ENCODE data around the gene TEX29.

DNA sequence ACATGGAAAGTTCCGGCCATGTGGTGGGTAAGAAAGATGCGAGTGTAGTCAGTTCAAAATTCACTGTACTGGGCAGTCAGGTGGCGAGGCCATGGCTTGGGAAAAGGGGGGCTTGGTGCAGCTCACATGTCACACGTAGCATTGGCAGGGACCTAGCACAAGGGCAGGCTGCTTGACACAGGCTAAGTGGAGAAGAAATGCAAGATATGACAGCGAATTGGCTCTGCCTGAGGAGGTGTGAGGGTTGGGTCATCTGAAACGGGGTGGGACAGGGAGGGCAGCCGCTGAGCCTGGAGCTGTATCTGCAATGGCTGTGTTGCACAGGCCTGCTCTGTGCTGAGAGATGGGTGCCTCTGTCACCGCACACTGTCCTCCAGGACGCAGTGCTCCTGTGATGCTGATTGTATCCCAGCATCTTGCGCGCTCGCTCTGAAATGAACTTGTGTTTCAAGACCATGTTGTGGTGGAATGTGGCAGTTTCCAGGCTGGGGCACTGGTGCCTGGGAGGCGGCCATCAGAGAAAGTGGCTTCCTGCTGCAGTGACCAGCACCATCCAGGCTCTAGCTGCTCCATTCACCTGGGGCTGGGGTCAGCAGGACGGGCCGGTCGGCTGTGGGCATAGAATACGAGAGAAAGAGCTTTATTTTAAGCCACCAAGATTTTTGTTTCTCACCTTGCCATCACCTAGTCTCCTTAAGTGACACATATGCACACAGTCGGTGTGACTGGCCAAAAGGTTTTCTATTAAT, 70.3 kb downstream of the TEX29 start:
- TF ChIP-seq, protein P1, sequence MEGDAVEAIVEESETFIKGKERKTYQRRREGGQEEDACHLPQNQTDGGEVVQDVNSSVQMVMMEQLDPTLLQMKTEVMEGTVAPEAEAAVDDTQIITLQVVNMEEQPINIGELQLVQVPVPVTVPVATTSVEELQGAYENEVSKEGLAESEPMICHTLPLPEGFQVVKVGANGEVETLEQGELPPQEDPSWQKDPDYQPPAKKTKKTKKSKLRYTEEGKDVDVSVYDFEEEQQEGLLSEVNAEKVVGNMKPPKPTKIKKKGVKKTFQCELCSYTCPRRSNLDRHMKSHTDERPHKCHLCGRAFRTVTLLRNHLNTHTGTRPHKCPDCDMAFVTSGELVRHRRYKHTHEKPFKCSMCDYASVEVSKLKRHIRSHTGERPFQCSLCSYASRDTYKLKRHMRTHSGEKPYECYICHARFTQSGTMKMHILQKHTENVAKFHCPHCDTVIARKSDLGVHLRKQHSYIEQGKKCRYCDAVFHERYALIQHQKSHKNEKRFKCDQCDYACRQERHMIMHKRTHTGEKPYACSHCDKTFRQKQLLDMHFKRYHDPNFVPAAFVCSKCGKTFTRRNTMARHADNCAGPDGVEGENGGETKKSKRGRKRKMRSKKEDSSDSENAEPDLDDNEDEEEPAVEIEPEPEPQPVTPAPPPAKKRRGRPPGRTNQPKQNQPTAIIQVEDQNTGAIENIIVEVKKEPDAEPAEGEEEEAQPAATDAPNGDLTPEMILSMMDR (IDR thresholded peaks at IDR 0.05): no peak
- TF ChIP-seq POLR2A (IDR thresholded peaks at IDR 0.05): no peak
